IPS-18a (cell line): ENCODE results near the gene ARAF.
A peak's percentile ranks its signal among the peaks of the same experiment; 100 is the strongest.

ENCODE experiments used
- H3K27ac ChIP-seq: one replicate; pipeline ENCODE4 v1.5.1; 2013; ENCODE audit warnings: low read length
- H3K27me3 ChIP-seq: one replicate; pipeline ENCODE4 v1.6.1; 2013; ENCODE audit warnings: mild to moderate bottlenecking, low read length; ENCODE audit not compliant: control insufficient read depth, insufficient read depth
- H3K36me3 ChIP-seq: one replicate; pipeline ENCODE4 v1.6.1; 2013; ENCODE audit warnings: low read depth, low read length; ENCODE audit not compliant: control insufficient read depth
- H3K4me1 ChIP-seq: one replicate; pipeline ENCODE4 v1.6.1; 2013; ENCODE audit warnings: low read depth, low read length; ENCODE audit not compliant: control insufficient read depth
- H3K4me3 ChIP-seq: one replicate; pipeline ENCODE4 v1.5.1; 2013; ENCODE audit warnings: low read length
- H3K9ac ChIP-seq: one replicate; pipeline ENCODE4 v1.6.1; 2013; ENCODE audit warnings: mild to moderate bottlenecking, low read length, moderate library complexity
- H3K9me3 ChIP-seq: one replicate; pipeline ENCODE4 v1.6.1; 2013; ENCODE audit warnings: low read depth, low read length; ENCODE audit not compliant: control insufficient read depth

ARAF gene

DNA sequence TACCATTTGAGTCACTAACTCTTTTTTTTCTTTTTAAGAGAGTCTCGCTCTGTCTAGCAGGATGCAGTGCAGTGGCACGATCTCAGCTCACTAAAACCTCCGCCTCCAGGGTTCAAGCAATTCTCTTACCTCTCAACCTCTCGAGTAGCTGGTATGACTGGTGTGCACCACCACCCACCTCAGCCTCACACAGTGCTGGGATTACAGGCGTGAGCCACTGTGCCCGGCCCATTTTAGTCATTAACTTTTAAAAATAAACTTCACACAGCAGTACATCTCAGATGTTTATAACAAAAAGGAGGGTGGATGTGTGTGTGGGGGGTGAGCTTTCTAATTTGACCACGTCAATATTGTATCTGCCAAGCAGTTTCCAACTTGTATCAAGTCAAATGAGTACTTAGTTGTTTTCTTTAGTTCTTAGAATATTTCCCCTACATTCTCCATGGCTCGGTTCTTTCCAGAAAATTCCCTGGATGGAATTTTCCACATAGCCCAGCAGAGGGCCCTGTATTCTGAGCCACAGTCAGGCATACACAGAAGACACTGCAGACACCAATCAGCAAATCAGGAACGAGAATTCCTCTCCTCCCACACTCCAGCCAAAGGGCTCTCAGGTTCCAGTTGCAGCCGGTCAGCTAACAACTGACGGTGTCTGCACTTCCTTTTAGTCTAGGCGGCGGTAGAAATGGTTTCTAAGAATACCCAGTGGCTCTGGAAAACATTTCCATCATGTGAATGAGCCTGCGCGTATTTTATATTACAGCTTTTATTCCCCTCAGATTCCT lies 20.1 kb upstream of the ARAF start:
- no peak overlapping the region for H3K27ac ChIP-seq
- peak overlapping the region; percentile 28 for H3K9ac ChIP-seq
- H3K4me1 ChIP-seq, result no peaks in the 10 kb centered on the region
- no peaks in the 10 kb centered on the region for H3K27me3 ChIP-seq
- H3K9me3 ChIP-seq, result peaks cover 4% of the 10 kb centered on the region
- no peaks in the 10 kb centered on the region for H3K36me3 ChIP-seq
- H3K4me3 ChIP-seq, result no peak overlapping the region

DNA sequence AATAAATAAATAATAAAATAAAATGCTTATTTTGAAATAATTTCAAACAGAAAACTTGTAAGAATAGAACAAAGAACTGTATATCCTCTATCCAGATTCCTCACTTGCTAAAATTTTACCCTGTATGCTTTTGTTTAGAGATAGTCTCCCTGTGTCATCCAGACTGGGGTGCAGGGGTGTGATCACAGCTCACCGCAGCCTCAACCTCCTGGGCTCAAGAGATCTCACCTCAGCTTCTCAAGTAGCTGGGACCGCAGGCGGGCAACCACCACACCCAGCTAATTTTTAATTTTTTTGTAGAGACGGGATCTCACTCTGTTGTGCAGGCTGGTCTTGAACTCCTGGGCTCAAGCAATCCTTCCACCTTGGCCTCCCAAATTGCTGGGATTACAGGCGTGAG lies 17.5 kb upstream of the ARAF start:
- H3K36me3 ChIP-seq, result no peaks in the 10 kb centered on the region
- no peaks in the 10 kb centered on the region for H3K27me3 ChIP-seq
- H3K9ac ChIP-seq, result no peak overlapping the region
- no peaks in the 10 kb centered on the region for H3K4me1 ChIP-seq
- no peak overlapping the region for H3K27ac ChIP-seq
- H3K4me3 ChIP-seq, result no peak overlapping the region
- no peaks in the 10 kb centered on the region for H3K9me3 ChIP-seq

DNA sequence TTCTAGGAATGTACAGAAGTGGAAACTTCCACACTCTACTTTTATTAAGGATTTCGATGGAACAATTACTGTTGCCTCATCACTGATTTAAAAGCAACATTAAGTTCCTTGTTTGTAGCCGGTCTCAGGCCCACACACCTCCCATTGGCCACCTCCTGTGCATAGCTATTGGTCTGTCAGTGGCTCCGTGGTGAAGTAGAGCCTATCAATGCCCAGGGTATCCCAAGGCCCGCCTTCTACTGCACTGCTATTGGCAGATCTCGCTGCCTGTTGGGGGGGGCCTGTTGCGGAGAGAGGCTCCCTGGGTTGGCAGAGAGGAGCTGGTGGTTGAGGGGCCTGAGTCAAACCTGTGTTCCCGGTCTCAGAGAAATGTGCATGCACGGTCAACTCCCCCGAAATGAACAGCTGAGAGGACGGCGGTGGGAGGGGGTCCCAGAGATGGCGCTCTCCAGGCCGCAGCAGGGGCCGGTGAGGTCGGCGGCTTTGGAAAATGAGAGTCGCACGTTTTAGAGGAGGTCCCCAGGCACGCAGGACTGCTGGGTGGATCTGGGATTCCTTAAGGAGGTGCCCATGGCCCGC lies 4.9 kb upstream of the ARAF start:
- Histone ChIP-seq H3K9ac (peak overlapping the region; percentile 66), H3K4me3 (peak overlapping the region; percentile 71), H3K27ac (peak overlapping the region; percentile 75), H3K27me3 (no peaks in the 10 kb centered on the region), H3K9me3 (peaks cover 19% of the 10 kb centered on the region), H3K36me3 (no peaks in the 10 kb centered on the region), H3K4me1 (peaks cover 3% of the 10 kb centered on the region)

DNA sequence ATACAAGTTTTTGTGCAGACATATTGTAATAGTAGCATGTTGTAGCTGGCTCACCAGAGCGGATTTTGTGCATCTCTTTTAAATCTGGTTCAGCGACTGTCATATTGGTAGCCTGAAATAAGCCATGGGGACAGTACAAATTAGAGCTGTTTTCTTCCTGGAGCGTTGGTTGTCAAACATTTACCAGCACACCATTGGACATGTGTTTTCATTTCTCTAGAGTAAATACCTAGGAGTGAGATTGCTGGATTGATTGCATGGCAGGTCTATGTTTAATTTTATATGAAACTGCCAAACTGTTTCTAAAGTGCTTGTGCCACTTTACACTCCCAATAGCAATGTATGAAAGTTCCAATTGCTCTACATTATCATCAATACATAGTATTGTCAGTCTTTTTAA lies 2.6 kb upstream of the ARAF start:
- peaks cover 5% of the 10 kb centered on the region for H3K36me3 ChIP-seq
- H3K4me1 ChIP-seq, result peaks cover 3% of the 10 kb centered on the region
- H3K27me3 ChIP-seq, result no peaks in the 10 kb centered on the region
- peaks cover 15% of the 10 kb centered on the region for H3K9me3 ChIP-seq
- no peak overlapping the region for H3K27ac ChIP-seq
- no peak overlapping the region for H3K4me3 ChIP-seq
- H3K9ac ChIP-seq, result no peak overlapping the region

DNA sequence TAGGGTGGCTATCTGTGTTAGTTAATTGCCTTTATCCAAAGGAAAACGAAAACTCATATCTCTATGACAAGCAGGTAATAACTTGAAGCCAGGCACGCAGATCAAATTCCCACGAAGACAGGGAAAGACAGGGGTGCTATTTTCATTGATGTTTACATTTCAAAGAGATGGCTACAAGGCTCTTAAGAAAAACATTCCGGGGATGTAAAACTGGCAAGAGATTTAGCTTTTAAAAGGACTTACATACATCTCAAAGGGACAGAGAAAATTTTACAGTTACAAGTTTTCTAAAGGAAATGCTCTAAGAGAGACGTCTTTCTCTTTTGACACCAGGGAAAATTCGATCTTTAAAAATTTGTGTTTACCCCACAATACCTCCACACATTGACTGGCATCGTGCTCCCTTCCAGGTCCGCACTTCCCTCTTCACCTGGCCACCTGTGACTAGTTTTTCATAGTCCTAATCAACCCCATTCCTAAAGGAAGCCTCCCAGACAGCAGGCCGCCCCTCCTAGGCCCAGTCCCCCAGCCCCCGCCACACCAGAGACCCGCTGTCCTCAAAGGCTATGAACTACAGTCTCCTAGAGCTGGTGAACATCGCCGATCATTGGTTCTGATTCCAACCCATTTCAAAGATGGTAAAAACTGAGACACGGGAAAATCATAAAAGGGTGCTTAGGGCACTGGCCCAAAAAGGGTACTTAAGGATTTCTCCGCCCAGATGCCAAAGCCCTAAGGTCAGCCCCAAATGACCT lies 649 bp upstream of the ARAF start:
- Histone ChIP-seq H3K9ac (peak overlapping the region; percentile 39), H3K27ac (no peak overlapping the region), H3K9me3 (peaks cover 15% of the 10 kb centered on the region), H3K4me1 (peaks cover 3% of the 10 kb centered on the region), H3K36me3 (peaks cover 10% of the 10 kb centered on the region), H3K27me3 (no peaks in the 10 kb centered on the region), H3K4me3 (peak overlapping the region; percentile 88)

DNA sequence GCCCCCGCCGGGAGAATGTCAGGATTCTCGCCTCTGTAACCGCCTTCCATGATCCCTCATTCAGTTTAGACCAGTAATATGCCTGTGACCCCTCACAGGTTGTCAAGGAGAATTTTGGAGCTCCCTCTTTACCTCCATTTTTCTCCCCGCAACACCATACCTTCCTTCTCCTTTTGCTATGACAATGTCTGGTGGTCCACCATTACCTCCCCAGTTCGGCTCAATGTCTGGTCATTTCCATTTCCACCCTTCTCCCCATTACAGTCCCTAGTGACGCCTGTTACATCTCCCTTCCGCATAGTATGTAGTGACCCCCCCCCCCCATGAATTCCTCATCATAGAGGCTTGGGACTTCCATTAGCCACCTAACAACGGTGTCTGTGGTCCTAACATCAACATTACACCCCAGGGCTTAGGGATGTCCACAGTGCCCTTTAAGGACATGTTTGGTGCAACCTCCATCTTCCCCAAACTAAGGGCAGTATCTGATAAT lies 700 bp downstream of the ARAF start:
- H3K9me3 ChIP-seq, result peaks cover 13% of the 10 kb centered on the region

DNA sequence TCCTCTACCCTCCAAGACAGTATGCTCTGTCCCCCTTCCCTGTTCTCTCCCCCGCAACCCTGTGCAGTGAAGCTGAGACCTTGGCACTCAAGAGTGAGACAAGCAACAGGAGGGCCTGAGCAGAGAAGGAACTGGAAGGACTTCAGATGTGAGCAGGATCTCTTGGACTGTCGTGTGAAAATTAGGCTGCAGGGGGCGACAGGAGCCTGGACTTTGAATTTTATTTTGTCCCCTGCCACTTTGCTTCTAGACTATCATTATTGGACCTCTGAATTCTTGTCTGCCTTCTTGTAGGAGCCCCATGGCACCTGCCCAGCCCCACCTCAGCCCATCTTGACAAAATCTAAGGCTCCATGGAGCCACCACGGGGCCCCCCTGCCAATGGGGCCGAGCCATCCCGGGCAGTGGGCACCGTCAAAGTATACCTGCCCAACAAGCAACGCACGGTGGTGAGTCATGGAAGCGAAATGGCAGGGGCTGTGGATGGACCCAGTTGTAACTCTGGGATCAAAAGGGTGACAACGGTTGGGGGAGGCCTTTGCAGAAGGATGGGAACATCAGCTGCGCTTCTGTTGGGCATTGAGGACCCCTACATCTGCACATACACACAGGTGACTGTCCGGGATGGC lies 1.7 kb downstream of the ARAF start:
- H3K9me3 ChIP-seq, result peaks cover 9% of the 10 kb centered on the region
- H3K4me1 ChIP-seq, result peaks cover 3% of the 10 kb centered on the region
- H3K4me3 ChIP-seq, result no peak overlapping the region
- peaks cover 10% of the 10 kb centered on the region for H3K36me3 ChIP-seq
- H3K27me3 ChIP-seq, result no peaks in the 10 kb centered on the region
- no peak overlapping the region for H3K27ac ChIP-seq
- no peak overlapping the region for H3K9ac ChIP-seq

More for the DNA sequence above, 700 bp downstream of the ARAF start:
- Histone ChIP-seq H3K4me3 (peak overlapping the region; percentile 88), H3K27ac (no peak overlapping the region), H3K36me3 (peaks cover 10% of the 10 kb centered on the region), H3K9ac (peak overlapping the region; percentile 59), H3K4me1 (peaks cover 3% of the 10 kb centered on the region), H3K27me3 (no peaks in the 10 kb centered on the region)

DNA sequence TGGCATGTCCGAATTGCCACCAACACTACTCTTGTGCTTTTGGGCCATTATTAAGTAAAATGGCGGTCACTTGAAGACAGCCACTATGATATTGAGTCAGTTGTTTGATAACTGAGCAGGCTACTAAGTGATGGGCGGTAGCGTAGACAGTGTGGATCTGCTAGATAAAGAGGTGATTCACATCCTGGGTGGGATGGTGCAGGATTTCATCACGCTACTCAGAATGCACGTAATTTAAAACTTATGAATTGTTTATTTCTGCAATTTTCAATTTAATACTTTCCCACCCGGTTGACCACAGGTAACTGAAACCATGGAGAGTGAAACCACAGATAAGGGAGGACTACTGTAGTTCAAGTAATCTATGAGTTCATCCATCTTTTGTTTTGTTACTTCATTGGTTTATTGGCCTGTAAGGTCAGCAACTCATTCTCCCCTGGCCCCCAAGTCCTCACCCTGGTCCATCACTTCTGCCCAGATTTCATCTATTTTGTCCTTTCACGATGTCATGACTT lies 2.9 kb downstream of the ARAF start:
- H3K27me3 ChIP-seq, result no peaks in the 10 kb centered on the region
- no peak overlapping the region for H3K9ac ChIP-seq
- H3K9me3 ChIP-seq, result peaks cover 9% of the 10 kb centered on the region
- H3K36me3 ChIP-seq, result peaks cover 15% of the 10 kb centered on the region
- no peak overlapping the region for H3K27ac ChIP-seq
- H3K4me3 ChIP-seq, result no peak overlapping the region
- H3K4me1 ChIP-seq, result peaks cover 3% of the 10 kb centered on the region

DNA sequence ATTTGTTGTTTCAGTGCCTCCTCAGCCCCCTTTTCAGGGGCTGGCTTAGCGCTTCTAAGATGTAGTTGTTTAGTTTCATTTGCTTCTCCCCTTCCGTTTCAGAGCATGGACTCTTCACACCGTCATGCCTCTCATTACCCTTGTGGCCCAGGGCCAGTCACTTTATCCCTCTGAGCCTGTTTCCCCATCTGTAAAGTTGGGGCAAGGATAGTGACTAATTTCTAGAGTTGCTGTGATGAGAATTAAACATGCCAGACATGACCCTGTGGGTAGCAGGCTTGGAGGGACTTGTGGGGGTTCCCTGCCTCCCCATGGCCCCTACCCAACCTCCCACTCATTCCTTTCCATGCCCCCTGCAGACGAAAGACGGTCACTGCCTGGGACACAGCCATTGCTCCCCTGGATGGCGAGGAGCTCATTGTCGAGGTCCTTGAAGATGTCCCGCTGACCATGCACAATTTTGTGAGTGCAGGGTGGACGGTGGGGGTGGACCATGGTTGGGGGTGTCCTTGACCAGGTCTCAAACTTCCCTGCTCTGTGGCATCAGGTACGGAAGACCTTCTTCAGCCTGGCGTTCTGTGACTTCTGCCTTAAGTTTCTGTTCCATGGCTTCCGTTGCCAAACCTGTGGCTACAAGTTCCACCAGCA lies 3.6 kb downstream of the ARAF start:
- no peak overlapping the region for H3K9ac ChIP-seq
- peaks cover 3% of the 10 kb centered on the region for H3K4me1 ChIP-seq
- H3K27ac ChIP-seq, result no peak overlapping the region
- no peak overlapping the region for H3K4me3 ChIP-seq
- peaks cover 19% of the 10 kb centered on the region for H3K36me3 ChIP-seq
- peaks cover 9% of the 10 kb centered on the region for H3K9me3 ChIP-seq
- no peaks in the 10 kb centered on the region for H3K27me3 ChIP-seq

DNA sequence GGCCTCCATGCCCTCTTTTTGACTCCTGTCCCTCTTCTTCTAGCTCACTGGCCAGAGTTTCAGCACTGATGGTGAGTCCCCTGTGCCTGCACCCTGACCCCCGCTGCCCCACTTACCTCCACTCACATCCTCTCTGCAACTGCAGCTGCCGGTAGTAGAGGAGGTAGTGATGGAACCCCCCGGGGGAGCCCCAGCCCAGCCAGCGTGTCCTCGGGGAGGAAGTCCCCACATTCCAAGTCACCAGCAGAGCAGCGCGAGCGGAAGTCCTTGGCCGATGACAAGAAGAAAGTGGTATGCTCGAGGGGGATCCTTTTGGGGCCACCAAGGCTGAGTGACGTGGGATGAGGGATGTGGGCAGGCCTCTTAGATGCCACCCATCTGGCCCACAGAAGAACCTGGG lies 5.8 kb downstream of the ARAF start:
- Histone ChIP-seq H3K27ac (no peak overlapping the region), H3K9me3 (no peaks in the 10 kb centered on the region), H3K4me1 (no peaks in the 10 kb centered on the region), H3K9ac (no peak overlapping the region), H3K4me3 (no peak overlapping the region), H3K27me3 (no peaks in the 10 kb centered on the region), H3K36me3 (peaks cover 23% of the 10 kb centered on the region)
